Activated CD8-positive, alpha-beta T cell treated with anti-CD3 and anti-CD28 coated beads for 36 hours (primary cell): ENCODE results near the gene GYPA. TPM values are rescaled to one million over a fixed set of nuclear protein-coding genes. Genes with fewer than 3 reads are reported as not detected.
"Not testable (repeated sequence)": the region's sequence is repeated elsewhere in the genome, so short reads cannot be mapped to it uniquely, and the experiment has no call there.

Source experiments
- ATAC-seq: fragments of 200-7000 bp; cut with Tn5 transposase; one replicate; pipeline ENCODE4 v1.10.0; 2021; ENCODE audit warnings: mild to moderate bottlenecking, moderate library complexity
- CTCF ChIA-PET: fragments of 350-600 bp; sonication (Branson Sonifier 250); formaldehyde crosslinking; loops from one replicate; lab custom pipeline; 2021; ENCODE audit warnings: antibody characterized with exemption; lab: Charles Lee
- POLR2A ChIA-PET: fragments of 350-600 bp; sonication (Branson Sonifier 250); formaldehyde crosslinking; loops from one replicate; lab custom pipeline; 2021; ENCODE audit warnings: antibody characterized with exemption; lab: Charles Lee
- DNase-seq: peaks from one replicate; pipeline ENCODE4 v3.0.0-alpha.2; 2020
- H3K27ac Mint-ChIP-seq: one replicate; pipeline ENCODE4 v1.8.0; 2021; ENCODE audit warnings: mild to moderate bottlenecking, mixed read lengths
- H3K27me3 Mint-ChIP-seq: one replicate; pipeline ENCODE4 v1.8.0; 2021; ENCODE audit warnings: mixed read lengths
- H3K36me3 Mint-ChIP-seq: one replicate; pipeline ENCODE4 v1.8.0; 2021; ENCODE audit warnings: low read depth, mixed read lengths
- H3K4me1 Mint-ChIP-seq: one replicate; pipeline ENCODE4 v1.8.0; 2021; ENCODE audit warnings: low read depth, mixed read lengths
- H3K4me3 Mint-ChIP-seq: one replicate; pipeline ENCODE4 v1.8.0; 2021; ENCODE audit warnings: mild to moderate bottlenecking, moderate library complexity, mixed read lengths
- H3K9me3 Mint-ChIP-seq: one replicate; pipeline ENCODE4 v1.8.0; 2021; ENCODE audit warnings: mixed read lengths
- CTCF ChIP-seq: fragments of 200-600 bp; IDR thresholded peaks from one replicate; pipeline ENCODE4 v1.8.0; 2022; ENCODE audit warnings: antibody characterized with exemption, mild to moderate bottlenecking
- intact Hi-C: fragments of 100-400 bp; cut with micrococcal nuclease; formaldehyde crosslinking; loops from one replicate; pipeline ENCODE4 v1.10.0; 2022
- total RNA-seq, 2 experiments: library from RNA; stranded (reverse); gene quantifications; one replicate each; pipeline ENCODE4 v1.2.3, GENCODE V29; 2021

Gene GYPA
- total RNA-seq, 2 experiments from 2014 or later: not detected

GRCh38 chr4:144090744-144091143 lies 49.8 kb downstream of the GYPA start:
- H3K27ac Mint-ChIP-seq: no peak overlapping the region
- intact Hi-C loops: no loop called here
- H3K36me3 Mint-ChIP-seq: no peaks in the 10 kb centered on the region
- no peak for TF ChIP-seq CTCF
- no peaks in the 10 kb centered on the region for H3K9me3 Mint-ChIP-seq
- no peak for DNase-seq
- no peak for ATAC-seq
- H3K27me3 Mint-ChIP-seq: no peaks in the 10 kb centered on the region
- no peak overlapping the region for H3K4me3 Mint-ChIP-seq
- H3K4me1 Mint-ChIP-seq: no peaks in the 10 kb centered on the region
- POLR2A ChIA-PET: no interaction called here
- CTCF ChIA-PET: no interaction called here

GRCh38 chr4:144082053-144082452 lies 58.5 kb downstream of the GYPA start:
- CTCF ChIA-PET, POLR2A ChIA-PET: not testable (repeated sequence)

GRCh38 chr4:144080135-144080534 lies 60.4 kb downstream of the GYPA start:
- H3K27me3 Mint-ChIP-seq, H3K9me3 Mint-ChIP-seq, POLR2A ChIA-PET, intact Hi-C loops, H3K36me3 Mint-ChIP-seq, ATAC-seq, H3K4me1 Mint-ChIP-seq, CTCF ChIA-PET, H3K27ac Mint-ChIP-seq, DNase-seq, H3K4me3 Mint-ChIP-seq: not testable (repeated sequence)

More at GRCh38 chr4:144082053-144082452, 58.5 kb downstream of the GYPA start:
- H3K4me1 Mint-ChIP-seq, ATAC-seq, DNase-seq, H3K27me3 Mint-ChIP-seq, intact Hi-C loops, H3K9me3 Mint-ChIP-seq, H3K4me3 Mint-ChIP-seq, H3K36me3 Mint-ChIP-seq, H3K27ac Mint-ChIP-seq: not testable (repeated sequence)

- H3K4me1 Mint-ChIP-seq, H3K27me3 Mint-ChIP-seq, CTCF ChIA-PET, intact Hi-C loops, POLR2A ChIA-PET, DNase-seq, ATAC-seq, H3K9me3 Mint-ChIP-seq, H3K36me3 Mint-ChIP-seq, H3K27ac Mint-ChIP-seq, H3K4me3 Mint-ChIP-seq: not testable (repeated sequence)
Measured at GRCh38 chr4:144078746-144079145, 61.8 kb downstream of the GYPA start.

GRCh38 chr4:144061556-144061955 lies 79.0 kb downstream of the GYPA start:
- CTCF ChIA-PET, H3K27ac Mint-ChIP-seq, H3K27me3 Mint-ChIP-seq, DNase-seq, intact Hi-C loops, H3K4me3 Mint-ChIP-seq, POLR2A ChIA-PET, H3K36me3 Mint-ChIP-seq, ATAC-seq, H3K4me1 Mint-ChIP-seq: not testable (repeated sequence)
- peaks cover 10% of the 10 kb centered on the region for H3K9me3 Mint-ChIP-seq

- CTCF ChIA-PET, H3K4me1 Mint-ChIP-seq, intact Hi-C loops, H3K4me3 Mint-ChIP-seq, H3K27ac Mint-ChIP-seq, H3K36me3 Mint-ChIP-seq, DNase-seq, POLR2A ChIA-PET, H3K27me3 Mint-ChIP-seq, ATAC-seq: not testable (repeated sequence)
- H3K9me3 Mint-ChIP-seq: peaks cover 10% of the 10 kb centered on the region
Measured at GRCh38 chr4:144060234-144060859, 80.2 kb downstream of the GYPA start.

Other genes starting within 250 kb of the GYPA start
- under 1 TPM; 0.36 to 0.77 TPM for gene GYPE, start 235.2 kb downstream of the GYPA start, total RNA-seq
- not detected for gene GYPB, start 121.3 kb downstream of the GYPA start, total RNA-seq